Measurements from ENCODE around the gene MYOM1. TPM values are rescaled to one million over a fixed set of nuclear protein-coding genes. Genes with fewer than 3 reads are reported as not detected.

MYOM1 gene
- total RNA-seq, 3 donors from 2014 or later = 3.1 to 6.9 (median 5.9) TPM

GRCh38 chr18:3085612-3086011 lies 134.2 kb downstream of the MYOM1 start:
- no peak for DNase-seq (ENCODE audit: low spot score in 2 of 2)
- H3K27ac ChIP-seq = no peak overlapping the region
- intact Hi-C loops (cut with DNase I; ENCODE audit: low total_unique reads) = no loop called here
- TF ChIP-seq POLR2AphosphoS5 (IDR thresholded peaks at IDR 0.05) = no peak
- no peak for TF ChIP-seq POLR2A (IDR thresholded peaks at IDR 0.05)
- no peak for TF ChIP-seq CTCF (IDR thresholded peaks at IDR 0.05)
- H3K4me3 ChIP-seq = no peak overlapping the region
- no peaks in the 10 kb centered on the region for H3K27me3 ChIP-seq
- H3K4me1 ChIP-seq = no peaks in the 10 kb centered on the region
- H3K36me3 ChIP-seq = no peaks in the 10 kb centered on the region
- H3K9me3 ChIP-seq = no peaks in the 10 kb centered on the region

- H3K36me3 ChIP-seq = no peaks in the 10 kb centered on the region
- no peaks in the 10 kb centered on the region for H3K4me1 ChIP-seq
- H3K27me3 ChIP-seq = no peaks in the 10 kb centered on the region
- DNase-seq (ENCODE audit: low spot score in 2 of 2) = no peak
- H3K27ac ChIP-seq = no peak overlapping the region
- intact Hi-C loops (cut with DNase I; ENCODE audit: low total_unique reads) = no loop called here
- TF ChIP-seq POLR2AphosphoS5 (IDR thresholded peaks at IDR 0.05) (no peak), CTCF (IDR thresholded peaks at IDR 0.05) (no peak), POLR2A (IDR thresholded peaks at IDR 0.05) (no peak)
- H3K9me3 ChIP-seq = no peaks in the 10 kb centered on the region
- H3K4me3 ChIP-seq = no peak overlapping the region
Observed at GRCh38 chr18:3084206-3084605, 135.6 kb downstream of the MYOM1 start.

GRCh38 chr18:3083766-3084165 lies 136.0 kb downstream of the MYOM1 start:
- H3K4me1 ChIP-seq = no peaks in the 10 kb centered on the region
- no peaks in the 10 kb centered on the region for H3K36me3 ChIP-seq
- no peak for TF ChIP-seq POLR2A (IDR thresholded peaks at IDR 0.05)
- no peak for TF ChIP-seq CTCF (IDR thresholded peaks at IDR 0.05)
- no peak for TF ChIP-seq POLR2AphosphoS5 (IDR thresholded peaks at IDR 0.05)
- DNase-seq (ENCODE audit: low spot score in 2 of 2) = no peak
- H3K27me3 ChIP-seq = no peaks in the 10 kb centered on the region
- no peak overlapping the region for H3K4me3 ChIP-seq
- H3K27ac ChIP-seq = no peak overlapping the region
- intact Hi-C loops (cut with DNase I; ENCODE audit: low total_unique reads) = no loop called here
- H3K9me3 ChIP-seq = no peaks in the 10 kb centered on the region

- Histone ChIP-seq H3K27ac (no peak overlapping the region), H3K4me3 (no peak overlapping the region), H3K36me3 (no peaks in the 10 kb centered on the region), H3K4me1 (no peaks in the 10 kb centered on the region), H3K27me3 (no peaks in the 10 kb centered on the region), H3K9me3 (no peaks in the 10 kb centered on the region)
- no peak for DNase-seq (ENCODE audit: low spot score in 2 of 2)
- intact Hi-C loops (cut with DNase I; ENCODE audit: low total_unique reads) = no loop called here
- TF ChIP-seq CTCF (IDR thresholded peaks at IDR 0.05) = no peak
- no peak for TF ChIP-seq POLR2A (IDR thresholded peaks at IDR 0.05)
- no peak for TF ChIP-seq POLR2AphosphoS5 (IDR thresholded peaks at IDR 0.05)
Observed at GRCh38 chr18:3081584-3081991, 138.2 kb downstream of the MYOM1 start.

- TF ChIP-seq CTCF (IDR thresholded peaks at IDR 0.05) (no peak), POLR2A (IDR thresholded peaks at IDR 0.05) (no peak), POLR2AphosphoS5 (IDR thresholded peaks at IDR 0.05) (no peak)
- H3K27ac ChIP-seq = no peak overlapping the region
- no peaks in the 10 kb centered on the region for H3K36me3 ChIP-seq
Observed at GRCh38 chr18:3079653-3080052, 140.1 kb downstream of the MYOM1 start.

More at GRCh38 chr18:3079653-3080052, 140.1 kb downstream of the MYOM1 start:
- intact Hi-C loops (cut with DNase I; ENCODE audit: low total_unique reads) = no loop called here
- H3K27me3 ChIP-seq = no peaks in the 10 kb centered on the region
- H3K4me3 ChIP-seq = no peak overlapping the region
- H3K9me3 ChIP-seq = no peaks in the 10 kb centered on the region
- no peak for DNase-seq (ENCODE audit: low spot score in 2 of 2)
- H3K4me1 ChIP-seq = no peaks in the 10 kb centered on the region
